Stimulated activated CD4-positive, alpha-beta T cell treated with anti-CD3 and anti-CD28 coated beads, Interleukin-4, amount 100 ng/mL, for 24 hours (primary cell): ENCODE measurements around the gene PCDH7.

Source experiments
- DNase-seq: peaks from one replicate; pipeline ENCODE4 v3.0.0-alpha.2; 2020

The PCDH7 gene, protein sequence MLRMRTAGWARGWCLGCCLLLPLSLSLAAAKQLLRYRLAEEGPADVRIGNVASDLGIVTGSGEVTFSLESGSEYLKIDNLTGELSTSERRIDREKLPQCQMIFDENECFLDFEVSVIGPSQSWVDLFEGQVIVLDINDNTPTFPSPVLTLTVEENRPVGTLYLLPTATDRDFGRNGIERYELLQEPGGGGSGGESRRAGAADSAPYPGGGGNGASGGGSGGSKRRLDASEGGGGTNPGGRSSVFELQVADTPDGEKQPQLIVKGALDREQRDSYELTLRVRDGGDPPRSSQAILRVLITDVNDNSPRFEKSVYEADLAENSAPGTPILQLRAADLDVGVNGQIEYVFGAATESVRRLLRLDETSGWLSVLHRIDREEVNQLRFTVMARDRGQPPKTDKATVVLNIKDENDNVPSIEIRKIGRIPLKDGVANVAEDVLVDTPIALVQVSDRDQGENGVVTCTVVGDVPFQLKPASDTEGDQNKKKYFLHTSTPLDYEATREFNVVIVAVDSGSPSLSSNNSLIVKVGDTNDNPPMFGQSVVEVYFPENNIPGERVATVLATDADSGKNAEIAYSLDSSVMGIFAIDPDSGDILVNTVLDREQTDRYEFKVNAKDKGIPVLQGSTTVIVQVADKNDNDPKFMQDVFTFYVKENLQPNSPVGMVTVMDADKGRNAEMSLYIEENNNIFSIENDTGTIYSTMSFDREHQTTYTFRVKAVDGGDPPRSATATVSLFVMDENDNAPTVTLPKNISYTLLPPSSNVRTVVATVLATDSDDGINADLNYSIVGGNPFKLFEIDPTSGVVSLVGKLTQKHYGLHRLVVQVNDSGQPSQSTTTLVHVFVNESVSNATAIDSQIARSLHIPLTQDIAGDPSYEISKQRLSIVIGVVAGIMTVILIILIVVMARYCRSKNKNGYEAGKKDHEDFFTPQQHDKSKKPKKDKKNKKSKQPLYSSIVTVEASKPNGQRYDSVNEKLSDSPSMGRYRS (N-terminal part only)

DNA sequence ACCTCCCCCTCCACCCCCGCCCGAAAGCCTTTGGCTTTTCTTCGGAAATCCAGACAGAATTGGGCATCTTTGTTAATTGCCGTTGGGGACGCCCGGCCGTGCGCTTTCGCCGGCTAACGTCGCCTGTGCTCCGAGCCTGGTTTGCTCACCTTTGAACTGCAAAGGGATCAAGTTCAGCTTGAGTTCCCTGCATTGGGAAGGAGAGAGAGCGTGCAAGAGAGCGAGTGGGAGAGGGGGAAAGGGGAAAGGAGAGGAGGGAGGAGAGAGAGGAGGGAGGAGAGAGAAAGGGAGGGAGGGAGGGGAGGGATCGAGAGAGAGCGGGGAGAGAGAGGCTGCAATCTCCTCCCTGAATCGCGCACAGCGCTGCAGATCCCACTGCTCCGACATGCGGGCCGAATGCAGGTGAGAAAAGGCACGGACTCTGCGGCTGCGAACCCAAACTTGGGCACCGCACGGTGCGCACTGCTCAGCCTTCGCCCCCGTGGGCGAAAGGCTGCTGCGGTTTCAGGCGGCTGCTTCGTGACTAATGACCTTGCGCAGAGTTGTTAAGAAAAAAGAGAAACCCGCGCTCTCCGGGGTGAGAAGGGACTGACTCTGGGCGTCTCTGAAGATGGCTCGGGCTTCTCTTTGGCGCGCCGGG lies at the start of gene PCDH7:
TSS of gene PCDH7 (plus strand) at position 349 of the 640 bp plus-strand sequence. CDS start 1,054 bp downstream, outside the sequence.
- no peak for DNase-seq

DNA sequence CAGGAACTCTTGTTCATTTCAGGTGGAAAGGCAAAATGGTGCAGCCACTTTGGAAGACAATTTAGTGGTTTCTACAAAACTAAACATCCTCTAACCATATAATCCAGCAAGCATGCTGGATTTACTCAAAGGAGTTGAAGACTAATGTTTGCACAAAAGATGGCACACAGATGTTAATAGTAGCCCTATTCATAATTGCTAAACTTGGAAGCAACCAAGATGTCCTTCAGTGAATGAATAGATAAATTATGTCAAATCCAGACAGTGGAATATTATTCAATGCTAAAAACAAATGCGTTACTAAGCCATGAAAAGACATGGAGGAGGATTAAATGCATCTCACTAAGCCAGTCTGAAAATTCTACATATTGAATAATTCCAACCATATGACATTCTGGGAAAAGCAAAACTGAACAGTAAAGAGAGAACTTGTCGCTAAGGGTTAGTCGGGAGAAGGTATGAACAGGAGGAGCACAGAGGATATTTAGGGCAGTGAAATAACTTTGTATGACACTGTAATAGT lies 48.2 kb upstream of the PCDH7 start:
- no peak for DNase-seq

DNA sequence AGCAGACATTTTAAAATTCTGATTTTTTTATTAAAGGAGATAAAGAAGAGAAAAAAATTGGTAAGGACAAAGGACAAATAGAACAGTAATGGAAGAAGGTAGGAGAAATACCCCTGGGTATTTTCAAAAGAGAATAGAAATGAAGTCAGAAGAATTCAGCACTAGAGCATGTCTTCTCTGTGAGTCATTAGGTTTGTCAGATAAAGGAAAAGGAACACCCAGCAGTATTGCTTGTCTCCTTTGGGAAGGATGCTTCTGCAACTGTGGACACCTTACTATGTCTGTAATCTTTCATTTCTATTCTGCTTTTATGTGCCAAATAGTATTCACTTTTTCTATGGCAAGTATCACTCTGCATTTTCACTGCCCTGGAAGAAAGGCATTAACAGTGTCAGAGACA lies 24.0 kb upstream of the PCDH7 start:
- no peak for DNase-seq

DNA sequence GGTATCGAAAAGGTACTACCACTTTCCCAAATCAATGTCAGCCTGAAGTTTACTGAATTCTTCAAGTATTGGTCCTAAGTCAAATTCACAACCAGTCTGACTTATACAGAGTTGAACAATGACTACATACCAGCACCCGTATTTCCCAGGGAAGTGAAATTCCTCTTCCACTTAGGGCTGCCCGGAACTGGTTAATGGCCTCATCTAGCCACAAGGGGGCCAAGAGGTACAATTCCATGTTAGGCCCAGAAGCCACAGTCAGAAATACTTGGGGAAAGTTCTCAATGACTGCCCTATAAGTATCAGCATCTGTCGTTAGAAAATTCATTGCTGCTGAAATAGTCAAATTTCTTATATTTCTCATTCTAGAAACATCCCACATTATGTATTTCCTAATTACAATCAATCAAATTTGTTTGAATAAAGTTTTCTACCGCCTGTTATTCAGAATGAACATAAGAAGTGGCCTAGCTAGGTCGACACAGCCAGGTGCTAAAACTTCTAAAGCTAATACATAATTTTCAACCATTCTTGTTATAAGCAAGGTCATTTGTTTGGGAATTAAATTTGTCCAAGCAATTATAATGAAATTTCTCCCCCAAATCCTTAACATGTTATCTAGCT lies 5.6 kb upstream of the PCDH7 start:
- DNase-seq = no peak

DNA sequence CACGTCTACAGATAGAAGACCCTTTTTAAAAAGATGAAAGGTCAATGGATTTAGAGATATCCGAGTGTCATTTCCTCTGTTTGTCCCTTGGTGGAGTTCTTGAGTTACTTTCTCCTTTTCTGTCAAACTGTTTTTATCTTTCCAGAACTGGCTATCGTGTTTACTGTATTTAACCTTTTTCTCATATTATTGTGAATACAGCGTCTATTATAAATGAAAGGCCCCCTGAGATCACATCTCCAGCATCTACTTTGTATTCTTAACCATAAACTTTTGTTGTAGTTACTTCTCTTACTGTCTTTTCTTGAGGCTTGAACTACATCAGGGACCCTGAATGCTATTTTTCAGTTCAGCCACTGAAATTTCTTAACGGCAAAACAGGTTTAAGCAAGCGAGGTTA lies 4.0 kb upstream of the PCDH7 start:
- no peak for DNase-seq

DNA sequence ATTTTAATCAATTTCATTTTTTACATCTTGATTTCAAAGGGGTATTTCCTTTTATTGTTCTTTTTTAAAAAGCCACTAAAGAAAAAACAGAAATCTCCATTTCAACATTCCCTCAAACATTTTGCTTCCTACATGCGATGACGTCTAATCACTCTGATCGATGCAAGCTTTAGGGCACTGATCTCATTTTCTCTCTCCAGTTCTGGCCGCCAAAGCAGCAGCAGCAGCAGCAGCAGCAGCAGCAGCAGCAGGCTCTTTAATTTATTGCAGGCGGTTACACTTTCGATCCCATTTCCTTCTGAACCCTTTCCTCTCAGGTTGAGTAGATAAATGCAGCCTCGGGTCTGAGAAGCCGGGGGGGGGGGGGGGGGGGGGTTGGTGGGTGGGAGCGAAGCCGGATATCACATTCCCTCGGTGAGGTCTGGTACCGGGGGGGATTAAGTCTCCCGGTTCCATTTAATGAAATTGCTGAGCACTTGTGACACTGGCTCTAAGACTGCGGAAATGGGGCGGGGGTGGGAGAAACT lies 3.4 kb upstream of the PCDH7 start:
- no peak for DNase-seq

DNA sequence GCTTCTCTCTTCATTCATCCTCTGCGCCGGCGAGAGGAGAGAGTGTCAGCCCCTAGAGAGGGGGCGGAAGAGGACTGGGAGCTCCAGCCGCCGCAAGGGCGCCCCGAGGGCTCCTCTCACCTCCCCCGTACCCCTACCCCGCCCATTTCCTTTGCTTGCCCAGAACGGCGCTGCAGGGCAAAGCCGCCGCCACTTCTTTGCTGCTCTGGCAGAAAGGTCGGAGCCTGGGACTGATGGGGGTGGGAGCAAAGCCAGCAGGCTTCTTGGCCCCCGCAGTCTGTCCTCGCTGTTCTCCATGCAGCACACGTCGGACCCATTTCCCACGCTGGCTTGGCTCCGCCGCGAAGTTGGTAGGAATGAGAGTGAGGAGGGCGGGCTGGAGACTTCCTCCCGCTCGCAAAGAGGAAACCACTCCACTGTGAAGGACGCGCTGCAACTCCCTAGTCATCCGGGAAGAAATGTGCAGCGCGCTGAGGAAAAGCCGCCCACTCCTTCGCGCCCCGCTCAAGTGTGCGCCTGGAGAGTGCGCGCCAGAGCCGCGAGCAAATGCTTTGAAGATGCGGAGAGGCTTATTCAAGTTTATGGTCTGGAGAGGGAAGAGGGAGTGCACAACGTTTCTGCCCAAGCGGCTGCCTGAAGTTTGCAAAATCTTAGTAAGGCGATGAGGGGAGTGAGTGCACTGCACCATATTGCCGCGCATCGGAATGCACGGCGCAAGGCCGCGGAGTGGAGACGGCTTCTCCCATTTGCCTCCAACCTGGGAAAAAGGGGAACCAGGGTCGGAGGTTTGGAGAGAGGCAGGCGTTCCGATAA lies 2.8 kb upstream of the PCDH7 start:
- no peak for DNase-seq

DNA sequence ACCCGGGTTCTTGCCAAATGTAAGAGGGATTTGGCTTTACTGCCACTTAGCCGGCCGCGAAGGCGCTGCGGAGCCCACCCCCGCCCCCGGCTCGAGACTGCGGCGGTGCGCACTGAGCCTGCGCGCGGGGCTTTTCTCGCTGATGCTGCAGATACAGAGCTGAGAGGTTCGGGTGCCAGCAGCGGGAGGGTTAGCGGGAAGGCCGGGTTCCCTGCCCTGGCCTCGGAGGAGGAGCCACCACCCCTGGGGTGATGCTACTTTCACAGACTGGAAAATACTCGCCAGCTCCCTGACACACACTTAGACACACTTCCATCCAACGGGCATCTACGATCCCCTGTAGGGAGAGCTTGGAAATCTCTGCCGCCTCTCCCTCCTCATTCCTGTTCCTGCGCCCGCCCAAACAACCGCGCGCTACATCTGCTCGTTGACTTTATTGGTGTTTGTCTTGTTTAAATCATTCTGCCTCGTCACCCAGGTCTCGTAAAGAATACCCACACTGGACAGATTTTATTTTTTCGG lies 2.1 kb upstream of the PCDH7 start:
- no peak for DNase-seq

DNA sequence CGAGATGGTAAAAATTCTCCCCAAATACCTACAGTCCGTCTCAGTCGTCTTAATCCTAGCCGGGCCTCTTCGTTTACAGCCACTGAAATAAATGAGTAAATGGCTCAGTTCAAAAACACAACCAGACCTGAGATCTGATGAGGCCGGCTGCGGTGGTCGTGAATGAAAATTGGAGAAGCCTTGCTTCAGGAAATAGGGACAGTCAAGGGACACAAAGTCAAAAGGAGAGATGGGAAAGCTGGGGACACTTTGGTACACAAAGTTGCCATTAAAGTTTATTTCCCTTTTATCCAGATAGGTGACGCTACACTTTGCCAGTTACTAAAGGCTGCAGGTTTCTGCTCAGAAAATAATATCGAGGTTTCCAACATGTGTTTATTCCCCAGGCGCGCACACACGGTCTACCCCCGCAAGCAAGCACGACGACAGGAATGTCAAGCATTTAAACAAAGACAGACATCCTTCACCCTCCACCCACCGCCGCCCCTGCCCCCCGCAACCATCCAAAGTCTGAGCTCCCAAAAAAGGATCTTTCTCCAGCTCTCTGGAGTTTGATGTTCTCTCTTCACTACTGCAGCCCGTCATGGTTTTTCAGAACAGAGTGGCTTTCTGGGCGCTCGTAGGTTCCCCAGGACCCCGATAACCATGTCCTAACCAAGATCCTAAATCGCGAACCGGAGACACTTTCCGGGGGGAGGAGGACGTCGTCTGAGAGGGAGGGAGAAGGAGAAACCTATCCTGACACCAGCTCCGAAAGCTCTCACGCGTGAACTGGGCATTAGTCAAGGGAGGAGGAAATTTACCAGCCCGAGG lies 1.3 kb upstream of the PCDH7 start:
- no peak for DNase-seq

DNA sequence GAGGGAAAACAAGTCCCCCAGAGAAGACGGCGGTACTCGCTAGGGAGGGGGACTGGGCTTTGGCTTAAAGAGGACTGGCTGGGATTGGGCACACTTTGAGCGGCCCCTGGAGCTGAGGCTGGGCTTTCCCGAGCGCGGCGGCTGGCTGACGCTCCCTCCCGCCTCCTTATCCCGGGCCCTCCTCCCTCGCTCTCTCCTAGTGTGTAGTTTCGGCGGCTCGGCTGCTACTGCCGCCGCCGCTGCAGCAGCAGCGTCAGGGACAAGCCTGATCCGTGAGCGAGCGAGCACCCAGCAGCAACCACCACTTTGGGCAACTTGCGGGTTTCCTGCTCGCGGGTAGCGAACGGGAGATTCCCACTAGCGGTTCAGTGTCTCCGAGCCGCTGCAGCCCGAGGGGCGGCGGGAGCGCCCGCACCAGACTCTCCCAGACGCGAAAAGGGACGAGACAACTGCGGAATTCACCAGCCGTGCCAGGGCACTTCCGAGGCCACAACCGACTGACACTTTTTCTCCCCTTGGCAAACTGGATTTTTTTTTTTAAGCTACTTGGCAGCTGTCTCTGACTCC lies 632 bp upstream of the PCDH7 start:
- no peak for DNase-seq

DNA sequence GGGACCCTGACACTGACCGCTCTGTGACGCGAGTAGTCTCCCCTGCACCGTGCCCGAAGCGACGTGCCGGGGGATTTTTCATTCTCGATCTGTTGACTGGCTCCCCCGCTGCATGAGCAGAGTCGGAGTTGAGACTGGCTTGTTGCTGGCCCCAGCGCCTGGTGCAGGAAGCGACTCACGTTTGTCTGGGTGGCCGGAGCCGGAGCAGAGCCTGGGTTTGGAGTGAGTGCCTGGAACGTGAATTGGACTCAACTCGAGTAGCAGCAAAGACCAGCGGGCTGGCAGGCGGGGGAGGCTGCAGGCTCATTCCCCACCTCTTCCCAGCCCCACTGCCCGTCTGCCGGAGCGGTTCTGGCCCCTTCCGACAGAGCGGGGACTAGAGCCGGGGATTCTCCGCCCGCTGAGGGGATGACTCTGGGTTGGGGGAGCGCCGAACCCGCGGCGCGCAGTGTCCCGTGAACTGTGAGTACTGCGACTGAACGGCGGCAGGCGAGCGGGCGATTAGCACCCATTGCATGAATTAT lies 554 bp downstream of the PCDH7 start:
- DNase-seq = no peak

DNA sequence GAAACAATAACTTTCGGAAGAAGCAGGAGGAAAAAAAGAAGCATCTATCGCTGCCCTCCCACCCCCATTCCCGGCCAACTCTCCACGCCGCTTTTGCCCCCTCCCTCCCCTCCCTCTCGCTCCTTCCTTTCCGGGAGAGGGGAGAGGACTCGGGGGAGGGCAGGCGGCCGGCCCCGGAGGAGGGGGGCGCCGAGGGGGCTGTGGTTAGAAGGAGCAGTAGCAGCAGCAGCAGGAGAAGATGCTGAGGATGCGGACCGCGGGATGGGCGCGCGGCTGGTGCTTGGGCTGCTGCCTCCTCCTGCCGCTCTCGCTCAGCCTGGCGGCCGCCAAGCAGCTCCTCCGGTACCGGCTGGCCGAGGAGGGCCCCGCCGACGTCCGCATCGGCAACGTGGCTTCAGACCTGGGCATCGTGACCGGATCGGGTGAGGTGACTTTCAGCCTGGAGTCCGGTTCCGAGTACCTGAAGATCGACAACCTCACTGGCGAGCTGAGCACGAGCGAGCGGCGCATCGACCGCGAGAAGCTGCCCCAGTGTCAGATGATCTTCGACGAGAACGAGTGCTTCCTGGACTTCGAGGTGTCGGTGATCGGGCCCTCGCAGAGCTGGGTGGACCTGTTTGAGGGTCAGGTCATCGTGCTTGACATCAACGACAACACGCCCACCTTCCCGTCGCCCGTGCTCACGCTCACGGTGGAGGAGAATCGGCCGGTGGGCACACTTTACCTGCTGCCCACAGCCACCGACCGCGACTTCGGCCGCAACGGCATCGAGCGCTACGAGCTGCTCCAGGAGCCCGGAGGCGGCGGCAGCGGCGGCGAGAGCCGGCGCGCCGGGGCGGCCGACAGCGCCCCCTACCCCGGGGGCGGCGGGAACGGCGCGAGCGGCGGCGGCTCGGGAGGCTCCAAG lies 1.3 kb downstream of the PCDH7 start:
- DNase-seq = no peak

DNA sequence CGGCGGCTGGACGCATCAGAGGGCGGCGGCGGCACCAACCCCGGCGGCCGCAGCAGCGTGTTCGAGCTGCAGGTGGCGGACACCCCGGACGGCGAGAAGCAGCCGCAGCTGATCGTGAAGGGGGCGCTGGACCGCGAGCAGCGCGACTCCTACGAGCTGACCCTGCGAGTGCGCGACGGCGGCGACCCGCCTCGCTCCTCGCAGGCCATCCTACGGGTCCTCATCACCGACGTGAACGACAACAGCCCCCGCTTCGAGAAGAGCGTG lies 1.9 kb downstream of the PCDH7 start:
- no peak for DNase-seq

DNA sequence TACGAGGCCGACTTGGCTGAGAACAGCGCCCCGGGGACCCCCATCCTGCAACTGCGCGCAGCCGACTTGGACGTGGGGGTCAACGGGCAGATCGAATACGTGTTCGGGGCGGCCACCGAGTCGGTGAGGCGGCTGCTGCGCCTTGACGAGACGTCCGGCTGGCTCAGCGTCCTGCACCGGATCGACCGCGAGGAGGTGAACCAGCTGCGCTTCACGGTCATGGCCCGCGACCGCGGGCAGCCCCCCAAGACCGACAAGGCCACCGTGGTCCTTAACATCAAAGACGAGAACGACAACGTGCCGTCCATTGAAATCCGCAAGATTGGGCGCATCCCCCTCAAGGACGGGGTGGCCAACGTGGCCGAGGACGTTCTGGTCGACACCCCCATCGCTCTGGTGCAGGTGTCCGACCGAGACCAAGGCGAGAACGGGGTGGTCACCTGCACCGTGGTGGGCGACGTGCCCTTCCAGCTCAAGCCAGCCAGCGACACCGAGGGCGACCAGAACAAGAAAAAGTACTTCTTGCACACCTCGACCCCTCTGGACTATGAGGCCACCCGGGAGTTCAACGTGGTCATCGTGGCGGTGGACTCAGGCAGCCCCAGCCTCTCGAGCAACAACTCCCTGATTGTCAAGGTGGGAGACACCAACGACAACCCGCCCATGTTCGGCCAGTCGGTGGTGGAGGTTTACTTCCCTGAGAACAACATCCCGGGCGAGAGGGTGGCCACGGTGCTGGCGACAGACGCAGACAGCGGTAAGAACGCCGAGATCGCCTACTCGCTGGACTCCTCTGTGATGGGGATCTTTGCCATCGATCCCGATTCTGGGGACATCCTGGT lies 2.4 kb downstream of the PCDH7 start:
- DNase-seq = no peak

DNA sequence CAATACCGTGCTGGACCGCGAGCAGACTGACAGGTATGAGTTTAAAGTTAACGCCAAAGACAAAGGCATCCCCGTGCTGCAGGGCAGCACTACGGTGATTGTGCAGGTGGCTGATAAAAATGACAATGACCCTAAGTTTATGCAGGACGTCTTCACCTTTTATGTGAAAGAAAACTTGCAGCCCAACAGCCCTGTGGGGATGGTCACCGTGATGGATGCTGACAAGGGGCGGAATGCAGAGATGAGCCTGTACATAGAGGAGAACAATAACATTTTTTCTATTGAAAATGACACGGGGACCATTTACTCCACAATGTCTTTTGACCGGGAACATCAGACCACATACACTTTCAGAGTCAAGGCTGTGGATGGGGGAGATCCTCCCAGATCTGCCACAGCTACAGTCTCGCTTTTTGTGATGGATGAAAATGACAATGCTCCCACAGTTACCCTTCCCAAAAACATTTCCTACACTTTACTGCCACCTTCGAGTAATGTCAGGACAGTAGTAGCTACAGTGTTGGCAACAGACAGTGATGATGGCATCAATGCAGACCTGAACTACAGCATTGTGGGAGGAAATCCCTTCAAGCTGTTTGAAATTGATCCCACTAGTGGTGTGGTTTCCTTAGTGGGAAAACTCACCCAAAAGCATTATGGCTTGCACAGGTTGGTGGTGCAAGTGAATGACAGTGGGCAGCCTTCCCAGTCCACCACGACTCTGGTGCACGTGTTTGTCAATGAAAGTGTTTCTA lies 3.2 kb downstream of the PCDH7 start:
- no peak for DNase-seq

DNA sequence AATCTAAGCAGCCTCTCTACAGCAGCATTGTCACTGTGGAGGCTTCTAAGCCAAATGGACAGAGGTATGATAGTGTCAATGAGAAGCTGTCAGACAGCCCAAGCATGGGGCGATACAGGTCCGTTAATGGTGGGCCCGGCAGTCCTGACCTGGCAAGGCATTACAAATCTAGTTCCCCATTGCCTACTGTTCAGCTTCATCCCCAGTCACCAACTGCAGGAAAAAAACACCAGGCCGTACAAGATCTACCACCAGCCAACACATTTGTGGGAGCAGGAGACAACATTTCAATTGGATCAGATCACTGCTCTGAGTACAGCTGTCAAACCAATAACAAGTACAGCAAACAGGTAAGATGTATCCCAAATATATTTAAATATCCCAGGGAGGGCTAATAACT lies 4.1 kb downstream of the PCDH7 start:
- DNase-seq = no peak

DNA sequence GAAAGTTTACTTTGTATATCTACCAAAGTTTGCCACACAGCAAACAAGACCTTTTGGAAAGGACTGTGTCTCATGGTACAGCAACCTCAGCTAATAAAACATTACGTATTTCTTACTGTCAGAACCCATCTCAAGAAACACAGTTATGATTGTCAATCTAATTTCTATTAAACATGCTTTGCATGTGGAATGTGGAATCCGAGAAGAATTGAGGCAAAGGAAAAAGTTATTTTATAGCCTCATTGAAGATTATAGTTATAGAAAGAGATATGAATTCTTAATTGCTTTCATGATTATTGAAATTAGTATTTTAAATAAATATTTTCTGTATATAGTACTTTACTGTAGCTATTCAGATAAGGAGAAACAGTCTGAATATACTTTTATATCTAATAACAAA lies 5.4 kb downstream of the PCDH7 start:
- no peak for DNase-seq
